GM21526 (cell line): Measurements from ENCODE around the gene EPB41L4B.
A peak's percentile ranks its signal among the peaks of the same experiment; 100 is the strongest.

Source experiments
- ATAC-seq: cut with Tn5 transposase; IDR thresholded peaks from one replicate; pipeline ENCODE4 v1.9.1; 2021; ENCODE audit warnings: moderate library complexity; ENCODE audit not compliant: unreplicated experiment, low FRiP score

EPB41L4B gene

GRCh38 chr9:109213285-109214121 is 107.4 kb downstream of the EPB41L4B start:
- ATAC-seq, result no peak

- ATAC-seq, result no peak
Measured at GRCh38 chr9:109212768-109213167, 108.1 kb downstream of the EPB41L4B start.

GRCh38 chr9:109206670-109207069 is 114.2 kb downstream of the EPB41L4B start:
- no peak for ATAC-seq

- no peak for ATAC-seq
Measured at GRCh38 chr9:109205526-109205925, 115.3 kb downstream of the EPB41L4B start.

- ATAC-seq, result no peak
Measured at GRCh38 chr9:109203761-109204360, 117.0 kb downstream of the EPB41L4B start.

GRCh38 chr9:109199676-109200075 is 121.2 kb downstream of the EPB41L4B start:
- no peak for ATAC-seq

GRCh38 chr9:109198736-109199382 is 122.0 kb downstream of the EPB41L4B start:
- ATAC-seq, result no peak

- ATAC-seq, result no peak
Measured at GRCh38 chr9:109193974-109194556, 126.8 kb downstream of the EPB41L4B start.

- no peak for ATAC-seq
Measured at GRCh38 chr9:109192732-109193361, 128.0 kb downstream of the EPB41L4B start.

- no peak for ATAC-seq
Measured at GRCh38 chr9:109191746-109192145, 129.1 kb downstream of the EPB41L4B start.

GRCh38 chr9:109190151-109190550 is 130.7 kb downstream of the EPB41L4B start:
- no peak for ATAC-seq

- no peak for ATAC-seq
Measured at GRCh38 chr9:109186857-109187520, 133.9 kb downstream of the EPB41L4B start.

- ATAC-seq, result no peak
Measured at GRCh38 chr9:109182940-109183798, 137.7 kb downstream of the EPB41L4B start.

- no peak for ATAC-seq
Measured at GRCh38 chr9:109182550-109182939, 138.3 kb downstream of the EPB41L4B start.

- peak; percentile 65 for ATAC-seq
Measured at GRCh38 chr9:109181284-109181683, 139.6 kb downstream of the EPB41L4B start.

GRCh38 chr9:109179801-109180523 is 140.9 kb downstream of the EPB41L4B start:
- ATAC-seq, result no peak

- no peak for ATAC-seq
Measured at GRCh38 chr9:109176963-109177362, 143.9 kb downstream of the EPB41L4B start.

GRCh38 chr9:109176386-109176785 is 144.5 kb downstream of the EPB41L4B start:
- no peak for ATAC-seq

GRCh38 chr9:109172935-109173334 is 147.9 kb downstream of the EPB41L4B start:
- no peak for ATAC-seq
